Raji (cell line): ENCODE results near the gene PSMB5.

Source experiments
- POLR2A ChIP-seq: IDR thresholded peaks from 2 replicates; pipeline ENCODE4 v1.6.1; 2011; ENCODE audit warnings: low read depth, low read length, control low read depth; ENCODE audit not compliant: insufficient read depth

The PSMB5 gene

GRCh38 chr14:22980672-22981089, 54.0 kb downstream of the PSMB5 start:
- no peak for TF ChIP-seq POLR2A

DNA sequence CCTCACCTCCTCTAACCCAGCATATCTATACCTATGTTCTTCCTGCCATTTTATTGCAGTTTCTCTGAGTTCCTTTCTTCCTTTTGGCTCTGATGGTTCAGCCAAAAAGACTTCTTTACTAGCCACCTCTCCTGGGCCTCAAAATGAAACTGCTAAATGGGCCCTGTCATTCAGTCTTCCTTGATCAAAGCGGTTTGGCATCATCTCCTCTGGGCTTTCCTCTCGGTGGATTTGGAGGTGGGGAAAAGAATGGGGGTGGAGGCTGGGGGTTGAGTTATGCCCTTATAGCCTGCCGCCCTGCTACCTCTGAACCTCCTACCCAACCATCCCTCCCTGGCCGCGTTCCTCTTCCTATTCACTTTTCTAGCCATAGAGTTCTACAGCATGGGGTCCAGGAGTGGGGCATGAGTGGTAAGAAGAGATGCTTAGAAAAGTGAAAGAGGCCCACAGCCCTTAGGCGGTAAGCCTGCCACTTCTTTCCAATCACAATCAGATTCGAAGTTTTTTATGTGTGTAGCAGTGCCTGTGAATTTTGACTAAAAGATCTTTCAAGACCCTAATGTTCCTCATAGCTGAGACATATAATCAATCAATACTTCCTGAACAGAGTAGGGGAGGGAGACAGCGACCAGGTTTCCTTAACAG, 54.8 kb downstream of the PSMB5 start:
- TF ChIP-seq POLR2A, result no peak

GRCh38 chr14:22978981-22979671, 55.6 kb downstream of the PSMB5 start:
- no peak for TF ChIP-seq POLR2A

DNA sequence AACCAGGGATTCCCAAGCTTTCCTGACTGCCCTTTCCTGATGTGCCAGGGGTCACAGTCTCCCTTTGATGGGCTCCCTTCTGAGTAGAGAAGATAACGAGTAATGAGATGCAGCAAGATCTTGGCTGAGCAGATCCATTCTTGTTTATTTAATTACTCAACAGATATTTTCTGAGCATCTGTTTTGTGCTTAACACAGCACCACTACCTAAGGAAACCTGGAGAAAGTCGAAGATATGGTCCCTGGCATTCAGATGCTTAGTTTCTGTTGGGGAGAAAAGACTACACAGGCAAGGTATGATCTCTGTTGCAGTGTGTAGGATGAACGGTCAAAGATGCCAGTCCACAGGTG, 56.2 kb downstream of the PSMB5 start:
- TF ChIP-seq POLR2A, result no peak

DNA sequence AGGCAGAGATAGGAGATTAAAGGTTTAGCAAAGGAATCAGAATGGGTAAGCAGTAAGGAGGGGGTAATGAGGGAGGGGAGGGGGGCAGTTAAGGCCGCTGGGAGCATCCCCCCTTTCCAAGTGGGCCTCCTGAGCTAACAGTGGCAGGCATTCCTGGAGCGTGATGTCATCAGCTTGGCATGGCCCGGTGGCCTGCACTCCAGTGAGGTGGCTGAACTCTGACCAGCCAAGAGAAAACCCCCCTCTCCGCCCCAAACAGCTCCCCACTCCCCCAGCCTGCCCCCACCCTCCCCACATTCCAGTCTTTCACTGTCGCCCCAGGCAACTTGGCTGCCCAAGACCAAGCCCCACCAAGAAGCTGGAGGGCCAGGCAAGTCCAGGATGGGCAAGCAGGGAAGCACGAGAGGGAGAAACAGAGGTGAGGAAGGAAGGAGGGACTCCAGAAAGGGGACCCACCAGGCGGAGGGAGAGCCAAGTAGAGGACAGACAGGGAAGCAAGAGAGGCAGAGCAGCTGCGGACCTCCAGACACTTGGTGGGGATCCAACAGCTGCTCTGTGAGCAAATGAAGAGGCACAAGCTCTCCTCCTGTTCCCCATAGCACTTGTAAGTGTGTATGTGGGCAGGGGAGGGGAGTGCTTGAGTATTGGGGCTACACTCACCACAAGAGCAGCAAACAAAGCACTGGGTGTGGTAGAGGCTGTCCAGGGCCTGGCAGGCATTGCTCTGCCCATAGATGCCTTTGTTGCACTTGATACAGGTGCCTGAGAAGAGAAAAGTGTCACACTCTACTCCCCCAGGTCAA, 56.8 kb downstream of the PSMB5 start:
- TF ChIP-seq POLR2A, result no peak

GRCh38 chr14:22977434-22977683, 57.3 kb downstream of the PSMB5 start:
- no peak for TF ChIP-seq POLR2A

DNA sequence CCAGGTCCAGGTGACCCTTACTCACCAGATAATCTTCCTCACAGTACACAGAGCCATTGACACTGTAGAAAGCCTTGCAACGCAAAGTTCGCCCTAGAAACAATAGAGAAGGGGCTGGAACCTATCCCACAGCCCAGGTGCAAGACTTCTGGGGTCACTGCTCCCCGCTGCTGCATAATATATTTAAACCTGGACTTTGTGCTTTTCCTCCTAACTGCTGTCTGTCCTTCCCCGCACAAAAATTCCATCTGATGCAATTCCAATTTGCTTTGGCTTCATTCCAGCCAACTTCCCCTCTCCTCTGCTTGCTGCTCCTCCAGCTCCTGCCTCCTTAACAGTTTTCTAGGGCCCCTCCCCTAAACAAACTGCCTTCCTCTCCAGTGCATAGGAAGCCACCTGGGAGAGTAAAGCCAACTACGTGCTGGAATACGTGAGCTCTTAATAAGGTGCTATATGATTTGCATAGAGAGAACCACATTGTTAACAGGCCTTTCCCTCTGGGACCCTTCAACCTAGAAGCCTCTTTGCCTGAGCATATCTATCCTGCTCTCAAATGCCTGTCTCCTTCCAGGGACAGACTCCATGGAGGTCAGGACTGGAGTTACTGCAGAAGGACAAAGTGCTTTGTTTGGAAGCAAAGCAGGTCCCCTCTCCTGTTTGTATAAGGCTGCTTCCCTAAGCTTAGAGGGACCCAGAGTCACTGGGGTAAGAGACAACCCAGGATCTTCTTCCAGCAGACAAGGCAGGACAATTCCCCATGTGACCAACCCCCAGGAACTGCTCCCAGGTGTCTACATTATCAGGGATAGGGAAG, 57.9 kb downstream of the PSMB5 start:
- TF ChIP-seq POLR2A, result no peak
